HCT116 (cell line): ENCODE results near the gene HSPA9. TPM values are rescaled to one million over a fixed set of nuclear protein-coding genes. Genes with fewer than 3 reads are reported as not detected.

Experiments used
- ATAC-seq: fragments of 200-7000 bp; cut with Tn5 transposase; 2 replicates; pipeline ENCODE4 v1.9.1; 2020; ENCODE audit warnings: mild to moderate bottlenecking, moderate library complexity
- BruUV-seq: library from RNA; stranded (reverse); fragments of 400-500 nt; replicated peaks from 2 replicates; lab custom pipeline; 2021; lab: Mats Ljungman, UMichigan
- CTCF ChIA-PET: fragments of 300-600 bp; sonication (Branson Sonifier 250); formaldehyde crosslinking; loops from one replicate; lab custom pipeline; 2021; ENCODE audit warnings: antibody characterized with exemption; lab: Charles Lee
- POLR2A ChIA-PET: fragments of 300-600, 350-600 bp; sonication (Branson Sonifier 250); formaldehyde crosslinking; loops from one replicate; lab custom pipeline; 2021; ENCODE audit warnings: antibody characterized with exemption; lab: Charles Lee
- RAD21 ChIA-PET, 2 experiments: fragments of 300-600 bp; sonication (Branson Sonifier 250); formaldehyde crosslinking; loops; one replicate each; lab custom pipeline; 2023; ENCODE audit warnings: low total read pairs in 2 of 2; ENCODE audit not compliant: uncharacterized antibody in 2 of 2, unreplicated experiment in 2 of 2, low non-redundant PET in 1 of 2; lab: Charles Lee
- DNase-seq: peaks from one replicate; pipeline ENCODE4 v3.0.0-alpha.2; 2010; ENCODE audit warnings: low read depth, low spot score
- H2AFZ ChIP-seq: fragments of 200-600 bp; shearing (Covaris generic), sonication (generic); 2 replicates; pipeline ENCODE4 v1.6.1; 2017; ENCODE audit warnings: low read depth, mixed run types, mixed read lengths, antibody characterized with exemption, low read length; ENCODE audit not compliant: poor library complexity, severe bottlenecking
- H3K27ac ChIP-seq: 2 replicates; pipeline ENCODE4 v1.5.1; 2012; ENCODE audit warnings: low read depth, low read length
- H3K27me3 ChIP-seq: fragments of 200-600 bp; sonication (generic); 2 replicates; pipeline ENCODE4 v1.6.1; 2016; ENCODE audit warnings: mixed run types, low read length, mixed read lengths; ENCODE audit not compliant: insufficient read depth
- H3K36me3 ChIP-seq, 2 experiments: fragments of 200-500 bp in 1 of 2; fragments of 200-600 bp in 1 of 2; sonication (Bioruptor generic) in 1 of 2; sonication (generic) in 1 of 2; 2 replicates each; pipeline versions ENCODE4 v1.5.1 to v1.6.1; 2014 to 2016; ENCODE audit warnings: low read length in 2 of 2, inconsistent platforms in 1 of 2, mixed read lengths in 1 of 2, mixed run types in 1 of 2; ENCODE audit not compliant: insufficient read depth in 2 of 2, control insufficient read depth in 1 of 2
- H3K4me1 ChIP-seq, 2 experiments: fragments of 200-600 bp in 1 of 2; sonication (generic) in 1 of 2; 2 replicates each; pipeline versions ENCODE4 v1.5.1 to v1.6.1; 2012 to 2017; ENCODE audit warnings: low read length in 2 of 2, inconsistent platforms in 1 of 2, mild to moderate bottlenecking in 1 of 2, mixed read lengths in 1 of 2, mixed run types in 1 of 2, moderate library complexity in 1 of 2; ENCODE audit not compliant: insufficient read depth in 2 of 2, control insufficient read depth in 1 of 2
- H3K4me2 ChIP-seq: fragments of 200-600 bp; sonication (generic); 2 replicates; pipeline ENCODE4 v1.6.1; 2017; ENCODE audit warnings: mixed run types, low read length, mixed read lengths
- H3K4me3 ChIP-seq, 2 experiments: fragments of 200-600 bp in 1 of 2; sonication (generic) in 1 of 2; replicated peaks in 1 of 2; 2 replicates each; pipeline ENCODE4 v1.5.1; 2011 to 2016; ENCODE audit warnings: low read length in 2 of 2, control low read depth in 1 of 2, low read depth in 1 of 2, mild to moderate bottlenecking in 1 of 2, mixed read lengths in 1 of 2, mixed run types in 1 of 2
- H3K79me2 ChIP-seq: fragments of 200-600 bp; sonication (generic); 2 replicates; pipeline ENCODE4 v1.6.1; 2017; ENCODE audit warnings: mild to moderate bottlenecking, mixed run types, low read length, moderate library complexity, mixed read lengths; ENCODE audit not compliant: insufficient read depth
- H3K9ac ChIP-seq: fragments of 200-600 bp; sonication (generic); 2 replicates; pipeline ENCODE4 v1.6.1; 2016; ENCODE audit warnings: low read length, mixed read lengths
- H3K9me2 ChIP-seq: fragments of 200-600 bp; sonication (generic), shearing (Covaris generic); 2 replicates; pipeline ENCODE4 v1.6.1; 2017; ENCODE audit warnings: mixed run types, mild to moderate bottlenecking, moderate library complexity; ENCODE audit not compliant: insufficient read depth
- H3K9me3 ChIP-seq, 2 experiments: fragments of 200-500 bp in 1 of 2; fragments of 200-600 bp in 1 of 2; sonication (Bioruptor generic) in 1 of 2; sonication (generic) in 1 of 2; 2 replicates each; pipeline ENCODE4 v1.6.1; 2014 to 2017; ENCODE audit warnings: low read length in 2 of 2, mixed read lengths in 2 of 2, inconsistent platforms in 1 of 2, low read depth in 1 of 2, mild to moderate bottlenecking in 1 of 2, mixed run types in 1 of 2, moderate library complexity in 1 of 2; ENCODE audit not compliant: control insufficient read depth in 1 of 2, insufficient read depth in 1 of 2
- H4K20me1 ChIP-seq: fragments of 200-600 bp; sonication (generic), shearing (Covaris generic); 2 replicates; pipeline ENCODE4 v1.6.1; 2017; ENCODE audit warnings: mixed run types, mild to moderate bottlenecking, moderate library complexity; ENCODE audit not compliant: insufficient read depth
- EZH2 ChIP-seq: fragments of 200-600 bp; sonication (generic); IDR thresholded peaks from 2 replicates; pipeline ENCODE4 v1.6.1; 2017; ENCODE audit warnings: antibody characterized with exemption, mixed run types
- EZH2phosphoT487 ChIP-seq: fragments of 200-600 bp; IDR thresholded peaks from 2 replicates; pipeline ENCODE4 v1.6.1; 2018; ENCODE audit warnings: antibody characterized with exemption, borderline replicate concordance
- POLR2A ChIP-seq: IDR thresholded peaks from 2 replicates; pipeline ENCODE4 v1.7.0; 2011; ENCODE audit warnings: borderline replicate concordance; ENCODE audit not compliant: insufficient read depth, insufficient read length; ENCODE audit errors: extremely low read depth
- SIN3A ChIP-seq: IDR thresholded peaks from 2 replicates; pipeline ENCODE4 v1.6.1; 2012; ENCODE audit warnings: low read depth
- SP1 ChIP-seq: IDR thresholded peaks from 2 replicates; pipeline ENCODE4 v1.6.1; 2012; ENCODE audit warnings: low read depth
- TCF7L2 ChIP-seq: IDR thresholded peaks from 2 replicates; pipeline ENCODE4 v1.7.0; 2011; ENCODE audit warnings: borderline replicate concordance, inconsistent platforms; ENCODE audit not compliant: insufficient read depth, insufficient read length; ENCODE audit errors: extremely low read depth
- ZNF274 ChIP-seq: fragments of 200-500 bp; sonication (Bioruptor generic); IDR thresholded peaks from 2 replicates; pipeline ENCODE4 v1.6.1; 2014; ENCODE audit warnings: mild to moderate bottlenecking, low read depth, low read length, inconsistent platforms
- intact Hi-C: fragments of 100-400 bp; cut with micrococcal nuclease; formaldehyde crosslinking; loops from 2 replicates; pipeline ENCODE4 v1.10.0; 2022
- total RNA-seq: library from RNA; stranded (reverse); gene quantifications from one replicate; pipeline ENCODE4 v1.2.1, GENCODE V29; 2021; ENCODE audit not compliant: unreplicated experiment
- TF ChIP-seq, protein P1 (sequence below): IDR thresholded peaks from 2 replicates; pipeline ENCODE4 v1.6.1; 2012; ENCODE audit warnings: low read depth
- TF ChIP-seq, protein P2 (sequence below): IDR thresholded peaks from 2 replicates; pipeline ENCODE4 v1.6.1; 2012
- TF ChIP-seq, protein P3 (sequence below), 3 experiments: fragments of 200-600 bp in 1 of 3; sonication (generic) in 1 of 3; IDR thresholded peaks in 2 of 3; conservative IDR thresholded peaks in 1 of 3; 2 replicates each; pipeline ENCODE4 v1.5.1; 2012 to 2017; ENCODE audit warnings: low read depth in 2 of 3, low read length in 2 of 3, antibody characterized with exemption in 1 of 3, borderline replicate concordance in 1 of 3, control low read depth in 1 of 3, mild to moderate bottlenecking in 1 of 3, mixed read lengths in 1 of 3, mixed run types in 1 of 3, moderate library complexity in 1 of 3; ENCODE audit not compliant: insufficient read depth in 1 of 3

HSPA9 gene
- total RNA-seq, 1 experiment from 2014 or later, result 486 TPM

DNA sequence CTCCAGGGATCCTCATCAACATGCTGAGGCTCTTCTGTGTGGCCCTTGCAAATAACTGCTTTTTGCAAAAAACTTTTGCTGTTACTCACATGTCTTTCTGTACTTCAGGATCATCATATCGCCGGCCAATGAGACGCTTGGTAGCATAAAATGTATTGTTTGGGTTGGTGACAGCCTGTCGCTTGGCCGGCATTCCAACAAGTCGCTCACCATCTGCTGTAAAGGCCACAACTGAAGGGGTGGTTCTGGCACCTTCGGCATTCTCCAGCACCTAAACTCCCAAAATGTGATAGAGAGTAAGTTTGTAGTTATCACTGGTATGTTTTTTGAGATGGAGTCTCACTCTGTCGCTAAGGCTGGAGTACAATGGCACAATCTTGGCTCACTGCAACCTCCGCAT, 4.3 kb downstream of the HSPA9 start:
- TF ChIP-seq SP1, result no peak
- no peak for TF ChIP-seq EZH2
- TF ChIP-seq POLR2A, result no peak
- TF ChIP-seq, protein P1, sequence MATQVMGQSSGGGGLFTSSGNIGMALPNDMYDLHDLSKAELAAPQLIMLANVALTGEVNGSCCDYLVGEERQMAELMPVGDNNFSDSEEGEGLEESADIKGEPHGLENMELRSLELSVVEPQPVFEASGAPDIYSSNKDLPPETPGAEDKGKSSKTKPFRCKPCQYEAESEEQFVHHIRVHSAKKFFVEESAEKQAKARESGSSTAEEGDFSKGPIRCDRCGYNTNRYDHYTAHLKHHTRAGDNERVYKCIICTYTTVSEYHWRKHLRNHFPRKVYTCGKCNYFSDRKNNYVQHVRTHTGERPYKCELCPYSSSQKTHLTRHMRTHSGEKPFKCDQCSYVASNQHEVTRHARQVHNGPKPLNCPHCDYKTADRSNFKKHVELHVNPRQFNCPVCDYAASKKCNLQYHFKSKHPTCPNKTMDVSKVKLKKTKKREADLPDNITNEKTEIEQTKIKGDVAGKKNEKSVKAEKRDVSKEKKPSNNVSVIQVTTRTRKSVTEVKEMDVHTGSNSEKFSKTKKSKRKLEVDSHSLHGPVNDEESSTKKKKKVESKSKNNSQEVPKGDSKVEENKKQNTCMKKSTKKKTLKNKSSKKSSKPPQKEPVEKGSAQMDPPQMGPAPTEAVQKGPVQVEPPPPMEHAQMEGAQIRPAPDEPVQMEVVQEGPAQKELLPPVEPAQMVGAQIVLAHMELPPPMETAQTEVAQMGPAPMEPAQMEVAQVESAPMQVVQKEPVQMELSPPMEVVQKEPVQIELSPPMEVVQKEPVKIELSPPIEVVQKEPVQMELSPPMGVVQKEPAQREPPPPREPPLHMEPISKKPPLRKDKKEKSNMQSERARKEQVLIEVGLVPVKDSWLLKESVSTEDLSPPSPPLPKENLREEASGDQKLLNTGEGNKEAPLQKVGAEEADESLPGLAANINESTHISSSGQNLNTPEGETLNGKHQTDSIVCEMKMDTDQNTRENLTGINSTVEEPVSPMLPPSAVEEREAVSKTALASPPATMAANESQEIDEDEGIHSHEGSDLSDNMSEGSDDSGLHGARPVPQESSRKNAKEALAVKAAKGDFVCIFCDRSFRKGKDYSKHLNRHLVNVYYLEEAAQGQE, result no peak
- TF ChIP-seq EZH2phosphoT487, result no peak
- no peak for TF ChIP-seq ZNF274
- no peak for TF ChIP-seq TCF7L2
- TF ChIP-seq, protein P2, sequence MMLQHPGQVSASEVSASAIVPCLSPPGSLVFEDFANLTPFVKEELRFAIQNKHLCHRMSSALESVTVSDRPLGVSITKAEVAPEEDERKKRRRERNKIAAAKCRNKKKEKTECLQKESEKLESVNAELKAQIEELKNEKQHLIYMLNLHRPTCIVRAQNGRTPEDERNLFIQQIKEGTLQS, result no peak
- TF ChIP-seq, protein P3, sequence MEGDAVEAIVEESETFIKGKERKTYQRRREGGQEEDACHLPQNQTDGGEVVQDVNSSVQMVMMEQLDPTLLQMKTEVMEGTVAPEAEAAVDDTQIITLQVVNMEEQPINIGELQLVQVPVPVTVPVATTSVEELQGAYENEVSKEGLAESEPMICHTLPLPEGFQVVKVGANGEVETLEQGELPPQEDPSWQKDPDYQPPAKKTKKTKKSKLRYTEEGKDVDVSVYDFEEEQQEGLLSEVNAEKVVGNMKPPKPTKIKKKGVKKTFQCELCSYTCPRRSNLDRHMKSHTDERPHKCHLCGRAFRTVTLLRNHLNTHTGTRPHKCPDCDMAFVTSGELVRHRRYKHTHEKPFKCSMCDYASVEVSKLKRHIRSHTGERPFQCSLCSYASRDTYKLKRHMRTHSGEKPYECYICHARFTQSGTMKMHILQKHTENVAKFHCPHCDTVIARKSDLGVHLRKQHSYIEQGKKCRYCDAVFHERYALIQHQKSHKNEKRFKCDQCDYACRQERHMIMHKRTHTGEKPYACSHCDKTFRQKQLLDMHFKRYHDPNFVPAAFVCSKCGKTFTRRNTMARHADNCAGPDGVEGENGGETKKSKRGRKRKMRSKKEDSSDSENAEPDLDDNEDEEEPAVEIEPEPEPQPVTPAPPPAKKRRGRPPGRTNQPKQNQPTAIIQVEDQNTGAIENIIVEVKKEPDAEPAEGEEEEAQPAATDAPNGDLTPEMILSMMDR (IDR thresholded peaks at IDR 0.05 in 2 of 3, conservative IDR thresholded peaks at IDR 0.05 in 1 of 3; ENCODE audit: borderline replicate concordance in 1 of 3, insufficient read depth in 1 of 3, low read depth in 2 of 3, low read length in 2 of 3), result no peak
- TF ChIP-seq SIN3A, result no peak
- CTCF ChIA-PET, result no interaction called here
- POLR2A ChIA-PET, result interaction anchor here (0.7 kb wide), 1 partner anchor 156 kb away, joined by 4 read pairs; no protein-coding TSS in a partner anchor

More for the DNA sequence above, 4.3 kb downstream of the HSPA9 start:
- peaks cover 5 to 17% of the 10 kb centered on the region in 2 experiments; a peak in 3 of 4 replicates for H3K4me1 ChIP-seq
- intact Hi-C loops, result no loop called here
- H3K9ac ChIP-seq, result no peak overlapping the region
- no TSS peak for BruUV-seq
- RAD21 ChIA-PET, result no interaction called here
- H3K4me3 ChIP-seq, result no peak overlapping the region
- no peak overlapping the region for H3K4me2 ChIP-seq
- H3K36me3 ChIP-seq, result peaks cover 70 to 76% of the 10 kb centered on the region in 2 experiments
- H4K20me1 ChIP-seq, result peaks cover 13% of the 10 kb centered on the region; the same call in 1 of the 2 replicates
- no peak for DNase-seq
- no peak overlapping the region for H3K27ac ChIP-seq
- H3K9me3 ChIP-seq, result no peaks in the 10 kb centered on the region
- ATAC-seq, result no peak
- H3K79me2 ChIP-seq, result peaks cover 95% of the 10 kb centered on the region
- no peaks in the 10 kb centered on the region for H3K27me3 ChIP-seq
- no peak overlapping the region for H2AFZ ChIP-seq
- H3K9me2 ChIP-seq, result no peaks in the 10 kb centered on the region
